ENCODE results near the gene TTC39C.

DNA sequence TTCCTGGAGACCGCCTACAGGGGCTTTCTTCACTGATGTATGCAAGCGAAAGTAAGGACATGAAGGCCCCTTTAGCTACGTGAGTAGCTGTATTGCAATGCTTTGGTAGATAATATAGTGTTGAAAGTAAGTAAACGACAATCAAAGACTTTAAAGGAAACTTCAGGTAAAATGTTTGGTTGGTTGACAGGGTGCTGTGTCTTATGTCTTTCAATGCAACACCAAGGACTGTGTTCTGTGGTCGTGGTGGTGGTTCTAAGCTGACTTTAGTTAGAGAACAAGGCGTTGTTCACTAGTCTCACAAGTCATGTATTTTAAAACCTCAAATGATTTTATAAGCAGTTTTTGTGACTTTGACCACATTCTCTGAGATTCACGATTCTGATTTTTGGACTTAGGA lies 66.3 kb downstream of the TTC39C start:
- TF ChIP-seq, protein P1, sequence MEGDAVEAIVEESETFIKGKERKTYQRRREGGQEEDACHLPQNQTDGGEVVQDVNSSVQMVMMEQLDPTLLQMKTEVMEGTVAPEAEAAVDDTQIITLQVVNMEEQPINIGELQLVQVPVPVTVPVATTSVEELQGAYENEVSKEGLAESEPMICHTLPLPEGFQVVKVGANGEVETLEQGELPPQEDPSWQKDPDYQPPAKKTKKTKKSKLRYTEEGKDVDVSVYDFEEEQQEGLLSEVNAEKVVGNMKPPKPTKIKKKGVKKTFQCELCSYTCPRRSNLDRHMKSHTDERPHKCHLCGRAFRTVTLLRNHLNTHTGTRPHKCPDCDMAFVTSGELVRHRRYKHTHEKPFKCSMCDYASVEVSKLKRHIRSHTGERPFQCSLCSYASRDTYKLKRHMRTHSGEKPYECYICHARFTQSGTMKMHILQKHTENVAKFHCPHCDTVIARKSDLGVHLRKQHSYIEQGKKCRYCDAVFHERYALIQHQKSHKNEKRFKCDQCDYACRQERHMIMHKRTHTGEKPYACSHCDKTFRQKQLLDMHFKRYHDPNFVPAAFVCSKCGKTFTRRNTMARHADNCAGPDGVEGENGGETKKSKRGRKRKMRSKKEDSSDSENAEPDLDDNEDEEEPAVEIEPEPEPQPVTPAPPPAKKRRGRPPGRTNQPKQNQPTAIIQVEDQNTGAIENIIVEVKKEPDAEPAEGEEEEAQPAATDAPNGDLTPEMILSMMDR (conservative IDR thresholded peaks at IDR 0.05; ENCODE audit: low read depth, low read length), result no peak
- TF ChIP-seq EZH2 (IDR thresholded peaks at IDR 0.05; ENCODE audit: low read length, unreplicated experiment), result no peak
- no peak for TF ChIP-seq EZH2phosphoT487 (IDR thresholded peaks at IDR 0.05; ENCODE audit: borderline replicate concordance, low read length)

Data from PC-3 (cell line).